HUES64 (cell line): ENCODE measurements around the gene TEX10.

Source experiments
- H3K27ac ChIP-seq: 2 replicates; pipeline ENCODE4 v1.7.0; 2013; ENCODE audit warnings: low read depth, low read length, inconsistent platforms
- H3K27me3 ChIP-seq: 2 replicates; pipeline ENCODE4 v1.6.1; 2013; ENCODE audit warnings: mild to moderate bottlenecking, low read length; ENCODE audit not compliant: insufficient read depth
- H3K36me3 ChIP-seq: 2 replicates; pipeline ENCODE4 v1.6.1; 2013; ENCODE audit warnings: mild to moderate bottlenecking, low read length; ENCODE audit not compliant: insufficient read depth
- H3K4me1 ChIP-seq: 2 replicates; pipeline ENCODE4 v1.6.1; 2013; ENCODE audit warnings: mild to moderate bottlenecking, low read length, moderate library complexity; ENCODE audit not compliant: insufficient read depth
- H3K4me3 ChIP-seq: 2 replicates; pipeline ENCODE4 v1.5.1; 2013; ENCODE audit warnings: mild to moderate bottlenecking, low read length, moderate library complexity
- H3K9ac ChIP-seq: 2 replicates; pipeline ENCODE4 v1.6.1; 2013; ENCODE audit warnings: mild to moderate bottlenecking, low read depth, low read length
- H3K9me3 ChIP-seq: 2 replicates; pipeline ENCODE4 v1.6.1; 2013; ENCODE audit warnings: low read depth, low read length; ENCODE audit not compliant: insufficient read depth
- WGBS: fragments of 150-250, 120-280 bp; methylation state at CpG from one replicate; pipeline ENCODE4 v1.1.7; 2013; ENCODE audit warnings: missing lambda C conversion rate; 5-methylcytosine and 5-hydroxymethylcytosine counted together

TEX10 gene

GRCh38 chr9:100285080-100285479 lies 67.7 kb downstream of the TEX10 start:
- no peaks in the 10 kb centered on the region for H3K4me1 ChIP-seq
- no peak overlapping the region for H3K27ac ChIP-seq
- H3K9ac ChIP-seq = no peak overlapping the region
- H3K36me3 ChIP-seq = peaks cover 39% of the 10 kb centered on the region
- H3K27me3 ChIP-seq = no peaks in the 10 kb centered on the region
- no peaks in the 10 kb centered on the region; the same call in 1 of the 2 replicates for H3K9me3 ChIP-seq
- H3K4me3 ChIP-seq = no peak overlapping the region

GRCh38 chr9:100284247-100284646 lies 68.5 kb downstream of the TEX10 start:
- Histone ChIP-seq H3K36me3 (peaks cover 32% of the 10 kb centered on the region), H3K4me1 (no peaks in the 10 kb centered on the region), H3K9me3 (no peaks in the 10 kb centered on the region; the same call in 1 of the 2 replicates), H3K27me3 (no peaks in the 10 kb centered on the region), H3K4me3 (no peak overlapping the region), H3K27ac (no peak overlapping the region), H3K9ac (no peak overlapping the region)
- 86% methylated on average over 6 of the region's 7 CpGs for WGBS

- 91% methylated on average over 4 of the region's 4 CpGs for WGBS
Observed at GRCh38 chr9:100282388-100282719, 70.4 kb downstream of the TEX10 start.

GRCh38 chr9:100281676-100282387 lies 70.9 kb downstream of the TEX10 start:
- Histone ChIP-seq H3K4me1 (no peaks in the 10 kb centered on the region), H3K27ac (no peak overlapping the region), H3K9ac (no peak overlapping the region), H3K4me3 (no peak overlapping the region), H3K9me3 (no peaks in the 10 kb centered on the region; the same call in 1 of the 2 replicates), H3K27me3 (no peaks in the 10 kb centered on the region), H3K36me3 (peaks cover 24% of the 10 kb centered on the region)
- WGBS = 95% methylated on average over 7 of the region's 7 CpGs

More at GRCh38 chr9:100282388-100282719, 70.4 kb downstream of the TEX10 start:
- H3K4me1 ChIP-seq = no peaks in the 10 kb centered on the region
- no peaks in the 10 kb centered on the region for H3K27me3 ChIP-seq
- peaks cover 27% of the 10 kb centered on the region for H3K36me3 ChIP-seq
- no peak overlapping the region for H3K9ac ChIP-seq
- no peak overlapping the region for H3K4me3 ChIP-seq
- H3K27ac ChIP-seq = no peak overlapping the region
- no peaks in the 10 kb centered on the region; the same call in 1 of the 2 replicates for H3K9me3 ChIP-seq

- WGBS = 93% methylated on average over 2 of the region's 2 CpGs
- H3K4me3 ChIP-seq = no peak overlapping the region
Observed at GRCh38 chr9:100281066-100281465, 71.7 kb downstream of the TEX10 start.

GRCh38 chr9:100277166-100277979 lies 75.4 kb downstream of the TEX10 start:
- Histone ChIP-seq H3K27ac (no peak overlapping the region), H3K4me3 (no peak overlapping the region), H3K4me1 (no peaks in the 10 kb centered on the region), H3K9me3 (no peaks in the 10 kb centered on the region), H3K27me3 (no peaks in the 10 kb centered on the region), H3K36me3 (peaks cover 16% of the 10 kb centered on the region; the same call in 1 of the 2 replicates), H3K9ac (no peak overlapping the region)
- 83% methylated on average over 4 of the region's 5 CpGs for WGBS

More at GRCh38 chr9:100281066-100281465, 71.7 kb downstream of the TEX10 start:
- Histone ChIP-seq H3K9ac (no peak overlapping the region), H3K27ac (no peak overlapping the region), H3K9me3 (no peaks in the 10 kb centered on the region; the same call in 1 of the 2 replicates), H3K4me1 (no peaks in the 10 kb centered on the region), H3K36me3 (peaks cover 24% of the 10 kb centered on the region), H3K27me3 (no peaks in the 10 kb centered on the region)

GRCh38 chr9:100269656-100270055 lies 83.1 kb downstream of the TEX10 start:
- Histone ChIP-seq H3K27me3 (no peaks in the 10 kb centered on the region), H3K36me3 (peaks cover 8% of the 10 kb centered on the region; the same call in 1 of the 2 replicates), H3K27ac (no peak overlapping the region), H3K9ac (no peak overlapping the region), H3K9me3 (no peaks in the 10 kb centered on the region), H3K4me3 (no peak overlapping the region), H3K4me1 (peaks cover 5% of the 10 kb centered on the region; the same call in 1 of the 2 replicates)
- 100% methylated on average over 1 of the region's 1 CpG for WGBS

GRCh38 chr9:100268271-100268670 lies 84.5 kb downstream of the TEX10 start:
- Histone ChIP-seq H3K27ac (no peak overlapping the region), H3K27me3 (no peaks in the 10 kb centered on the region), H3K9ac (no peak overlapping the region), H3K4me3 (no peak overlapping the region), H3K36me3 (peaks cover 10% of the 10 kb centered on the region; the same call in 1 of the 2 replicates), H3K9me3 (no peaks in the 10 kb centered on the region), H3K4me1 (peaks cover 5% of the 10 kb centered on the region; the same call in 1 of the 2 replicates)
- WGBS = 92% methylated on average over 4 of the region's 4 CpGs

- Histone ChIP-seq H3K9me3 (no peaks in the 10 kb centered on the region), H3K4me3 (no peak overlapping the region), H3K9ac (no peak overlapping the region), H3K36me3 (peaks cover 10% of the 10 kb centered on the region; the same call in 1 of the 2 replicates), H3K27ac (no peak overlapping the region), H3K27me3 (no peaks in the 10 kb centered on the region), H3K4me1 (peaks cover 5% of the 10 kb centered on the region; the same call in 1 of the 2 replicates)
- 90% methylated on average over 3 of the region's 3 CpGs for WGBS
Observed at GRCh38 chr9:100267211-100267610, 85.5 kb downstream of the TEX10 start.
